Tibial artery (tissue), 4 donors: ENCODE measurements around the gene HAUS1.
"Not testable (repeated sequence)": the region's sequence is repeated elsewhere in the genome, so short reads cannot be mapped to it uniquely, and the experiment has no call there.

Experiments
- DNase-seq, 2 donors: peaks; one replicate each; pipeline ENCODE4 v3.0.0-alpha.2; 2019
- H3K27ac ChIP-seq, 2 donors: fragments of 200-600 bp; sonication (generic) in 1 of 2; 1 replicate in 1 of 2; 2 replicates in 1 of 2; pipeline ENCODE4 v1.5.1; 2018 to 2019; ENCODE audit warnings: mild to moderate bottlenecking in 1 of 2
- H3K27me3 ChIP-seq, 2 donors: fragments of 200-600 bp; sonication (generic) in 1 of 2; one replicate each; pipeline versions ENCODE4 v1.5.1 to v1.6.0; 2016 to 2019
- H3K36me3 ChIP-seq, 3 donors: fragments of 200-600 bp; sonication (generic) in 2 of 3; one replicate each; pipeline ENCODE4 v1.5.1; 2016 to 2019; ENCODE audit warnings: mild to moderate bottlenecking in 2 of 3
- H3K4me1 ChIP-seq, 4 donors: fragments of 200-600 bp; sonication (generic) in 2 of 4; 1 replicate in 3 of 4; 2 replicates in 1 of 4; pipeline ENCODE4 v1.5.1; 2016 to 2019
- H3K4me3 ChIP-seq, 2 donors: fragments of 200-600 bp; sonication (generic) in 1 of 2; 1 replicate in 1 of 2; 2 replicates in 1 of 2; pipeline ENCODE4 v1.5.1; 2018 to 2019; ENCODE audit warnings: mild to moderate bottlenecking in 2 of 2
- H3K9me3 ChIP-seq, 3 donors: fragments of 200-600 bp; sonication (generic) in 1 of 3; one replicate each; pipeline ENCODE4 v1.5.1; 2016 to 2019
- CTCF ChIP-seq, 2 experiments: fragments of 200-600 bp in 1 of 2; fragments of 450-650 bp in 1 of 2; IDR thresholded peaks; one replicate each; pipeline ENCODE4 v1.5.1; 2017 to 2019; ENCODE audit warnings: antibody characterized with exemption in 2 of 2, mild to moderate bottlenecking in 1 of 2, moderate library complexity in 1 of 2
- intact Hi-C: fragments of 100-400 bp; cut with DNase I; formaldehyde crosslinking; loops from one replicate; pipeline ENCODE4 v1.15.0; 2023; ENCODE audit warnings: low total_unique reads

Gene HAUS1

GRCh38 chr18:46160050-46160798, 56.0 kb downstream of the HAUS1 start:
- no peak for DNase-seq
- no peaks in the 10 kb centered on the region for H3K36me3 ChIP-seq
- no peaks in the 10 kb centered on the region for H3K27me3 ChIP-seq
- no peak overlapping the region for H3K27ac ChIP-seq
- no peak overlapping the region for H3K4me3 ChIP-seq
- TF ChIP-seq CTCF (IDR thresholded peaks at IDR 0.05): no peak
- no peaks in the 10 kb centered on the region for H3K4me1 ChIP-seq
- H3K9me3 ChIP-seq: no peaks in the 10 kb centered on the region
- intact Hi-C loops: loop anchor here (10.0 kb wide), 1 partner anchor 235 kb away; no protein-coding TSS in a partner anchor

DNA sequence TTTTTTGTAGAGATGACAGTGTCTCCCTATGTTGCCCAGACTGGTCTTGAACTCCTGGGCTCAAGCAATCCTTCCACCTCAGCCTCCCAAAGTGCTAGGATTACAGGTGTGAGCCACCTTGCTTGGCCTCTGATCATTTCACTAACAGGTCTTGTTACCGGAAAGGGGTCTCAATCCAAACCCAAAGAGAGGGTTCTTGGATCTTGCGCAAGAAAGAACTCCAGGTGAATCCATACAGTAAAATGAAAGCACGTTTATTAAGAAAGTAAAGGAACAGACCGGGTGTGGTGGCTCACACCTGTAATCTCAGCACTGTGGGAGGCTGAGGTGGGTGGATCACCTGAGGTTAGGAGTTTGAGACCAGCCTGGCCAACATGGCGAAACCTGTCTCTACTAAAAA, 56.7 kb downstream of the HAUS1 start:
- not testable (repeated sequence) for DNase-seq, H3K27me3 ChIP-seq, H3K4me3 ChIP-seq, H3K36me3 ChIP-seq, H3K27ac ChIP-seq, H3K9me3 ChIP-seq, H3K4me1 ChIP-seq
- intact Hi-C loops: loop anchor here (10.0 kb wide), 1 partner anchor 234 kb away; no protein-coding TSS in a partner anchor

DNA sequence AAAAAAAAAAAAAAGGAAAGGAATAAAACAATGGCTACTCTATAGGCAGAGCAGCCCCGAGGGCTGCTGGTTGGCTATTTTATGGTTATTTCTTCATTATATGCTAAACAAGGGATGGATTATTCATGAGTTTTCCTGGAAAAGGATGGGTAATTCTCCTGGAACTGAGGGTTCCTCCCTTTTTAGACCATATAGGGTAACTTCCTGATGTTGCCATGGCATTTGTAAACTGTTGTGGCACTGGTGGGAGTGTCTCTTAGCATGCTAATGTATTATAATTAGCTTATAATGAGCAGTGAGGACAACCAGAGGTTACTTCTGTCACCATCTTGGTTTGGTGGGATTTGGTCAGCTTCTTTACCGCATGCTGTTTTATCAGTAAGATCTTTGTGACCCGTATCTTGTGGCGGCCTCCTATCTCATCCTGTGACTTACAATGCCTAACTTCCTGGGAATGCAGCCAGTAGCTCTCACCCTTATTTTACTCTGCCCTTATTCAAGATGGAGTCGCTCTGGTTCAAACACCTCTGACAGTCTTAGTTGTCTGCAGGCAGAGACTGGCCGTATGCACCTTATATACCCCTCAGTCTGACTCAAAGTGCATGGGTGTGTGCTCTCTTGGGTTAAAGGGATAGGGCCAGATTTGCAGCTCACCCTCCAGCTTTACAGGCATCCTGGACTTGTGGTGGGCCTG, 57.7 kb downstream of the HAUS1 start:
- Histone ChIP-seq H3K4me1 (no peaks in the 10 kb centered on the region), H3K4me3 (no peak overlapping the region), H3K36me3 (no peaks in the 10 kb centered on the region), H3K9me3 (no peaks in the 10 kb centered on the region), H3K27ac (no peak overlapping the region), H3K27me3 (no peaks in the 10 kb centered on the region)
- intact Hi-C loops: loop anchor here (10.0 kb wide), 1 partner anchor 233 kb away; no protein-coding TSS in a partner anchor
- no peak for DNase-seq
- TF ChIP-seq CTCF (IDR thresholded peaks at IDR 0.05): no peak

DNA sequence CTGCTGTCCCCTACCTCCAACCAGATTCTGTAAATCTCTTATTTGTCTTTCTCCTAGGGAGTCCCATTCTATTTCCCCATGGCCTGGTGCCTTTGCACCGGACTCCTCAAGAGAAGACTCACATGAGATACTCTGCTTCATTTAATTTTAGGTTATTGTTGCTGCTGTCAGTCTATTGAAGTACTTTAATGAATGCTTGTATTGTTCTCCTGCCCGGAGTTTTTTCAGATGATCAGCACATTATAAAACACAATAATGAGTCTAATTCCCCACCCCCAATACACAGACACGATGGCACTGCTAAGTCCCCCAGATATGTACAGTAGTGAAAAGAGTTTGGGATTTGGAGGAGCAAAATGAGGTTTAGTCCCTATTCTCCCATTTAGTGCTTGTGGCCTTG, 58.9 kb downstream of the HAUS1 start:
- intact Hi-C loops: loop anchor here (10.0 kb wide), 1 partner anchor 232 kb away; no protein-coding TSS in a partner anchor

DNA sequence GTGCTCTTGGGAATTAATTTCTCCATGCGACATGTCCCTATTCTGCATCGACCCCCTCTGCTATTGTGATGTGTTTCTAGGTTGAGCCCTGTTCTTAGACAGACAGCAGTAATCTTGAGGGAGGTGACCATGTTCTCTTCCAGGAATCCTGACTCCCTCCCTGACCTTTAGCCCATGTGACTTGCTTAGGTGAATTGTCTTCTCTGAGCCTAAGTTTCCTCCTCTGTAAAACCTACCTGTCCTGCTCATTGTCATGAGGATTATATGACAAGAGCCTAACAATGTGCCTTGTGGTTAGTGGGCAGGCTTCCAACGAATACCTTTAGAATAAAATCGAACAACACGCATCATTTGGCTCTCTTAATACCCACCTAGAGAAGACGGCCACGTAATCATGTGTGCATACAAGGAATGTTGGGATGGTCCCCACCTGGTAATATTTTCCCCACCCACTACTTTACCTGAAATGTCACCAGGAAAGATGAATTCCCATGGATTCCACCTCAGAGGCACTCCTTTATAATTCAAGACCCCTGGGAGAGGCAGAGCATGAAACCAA, 59.8 kb downstream of the HAUS1 start:
- peak in 1 of 2 donors; percentile 1 for DNase-seq
- H3K27me3 ChIP-seq: no peaks in the 10 kb centered on the region
- no peak overlapping the region for H3K4me3 ChIP-seq
- intact Hi-C loops: loop anchor here (10.0 kb wide), 1 partner anchor 231 kb away; no protein-coding TSS in a partner anchor
- H3K4me1 ChIP-seq: no peaks in the 10 kb centered on the region
- H3K27ac ChIP-seq: no peak overlapping the region
- no peak for TF ChIP-seq CTCF (IDR thresholded peaks at IDR 0.05)
- no peaks in the 10 kb centered on the region for H3K9me3 ChIP-seq
- no peaks in the 10 kb centered on the region for H3K36me3 ChIP-seq

More for the DNA sequence above, 58.9 kb downstream of the HAUS1 start:
- Histone ChIP-seq H3K4me3 (no peak overlapping the region), H3K27ac (no peak overlapping the region), H3K36me3 (no peaks in the 10 kb centered on the region), H3K4me1 (no peaks in the 10 kb centered on the region), H3K9me3 (no peaks in the 10 kb centered on the region), H3K27me3 (no peaks in the 10 kb centered on the region)
- no peak for TF ChIP-seq CTCF (IDR thresholded peaks at IDR 0.05)
- DNase-seq: no peak

DNA sequence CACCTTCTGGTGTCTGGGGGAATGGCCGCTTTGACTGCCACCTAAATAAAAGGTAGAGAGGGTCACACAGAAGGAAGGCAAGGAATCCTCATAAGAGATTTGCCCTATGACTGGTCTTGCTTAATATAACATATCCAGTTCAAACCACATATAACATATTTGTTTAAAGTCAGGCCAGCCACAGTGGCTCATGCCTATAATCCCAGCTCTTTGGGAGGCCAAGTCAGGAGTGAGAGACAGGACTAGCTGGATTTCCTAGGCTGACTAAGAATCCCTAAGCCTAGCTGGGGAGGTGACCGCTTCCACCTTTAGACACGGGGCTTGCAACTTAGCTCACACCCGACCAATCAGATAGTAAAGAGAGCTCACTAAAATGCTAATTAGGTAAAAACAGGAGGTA, 60.3 kb downstream of the HAUS1 start:
- not testable (repeated sequence) for H3K27me3 ChIP-seq, H3K27ac ChIP-seq, H3K36me3 ChIP-seq, H3K4me3 ChIP-seq, H3K9me3 ChIP-seq, H3K4me1 ChIP-seq
- DNase-seq: peak in 1 of 2 donors; percentile 19
- intact Hi-C loops: loop anchor here (10.0 kb wide), 1 partner anchor 230 kb away; no protein-coding TSS in a partner anchor
